SK-N-SH (cell line): ENCODE data around the gene KLK11.

ENCODE experiments used
- JUND ChIP-seq: IDR thresholded peaks from 2 replicates; pipeline ENCODE4 v1.4.0; 2012
- TF ChIP-seq, protein P1 (sequence below): fragments of 200-600 bp; sonication (generic); IDR thresholded peaks from 2 replicates; pipeline ENCODE4 v1.6.1; 2017; ENCODE audit warnings: antibody characterized with exemption, mild to moderate bottlenecking, moderate library complexity

- TF ChIP-seq, protein P1, sequence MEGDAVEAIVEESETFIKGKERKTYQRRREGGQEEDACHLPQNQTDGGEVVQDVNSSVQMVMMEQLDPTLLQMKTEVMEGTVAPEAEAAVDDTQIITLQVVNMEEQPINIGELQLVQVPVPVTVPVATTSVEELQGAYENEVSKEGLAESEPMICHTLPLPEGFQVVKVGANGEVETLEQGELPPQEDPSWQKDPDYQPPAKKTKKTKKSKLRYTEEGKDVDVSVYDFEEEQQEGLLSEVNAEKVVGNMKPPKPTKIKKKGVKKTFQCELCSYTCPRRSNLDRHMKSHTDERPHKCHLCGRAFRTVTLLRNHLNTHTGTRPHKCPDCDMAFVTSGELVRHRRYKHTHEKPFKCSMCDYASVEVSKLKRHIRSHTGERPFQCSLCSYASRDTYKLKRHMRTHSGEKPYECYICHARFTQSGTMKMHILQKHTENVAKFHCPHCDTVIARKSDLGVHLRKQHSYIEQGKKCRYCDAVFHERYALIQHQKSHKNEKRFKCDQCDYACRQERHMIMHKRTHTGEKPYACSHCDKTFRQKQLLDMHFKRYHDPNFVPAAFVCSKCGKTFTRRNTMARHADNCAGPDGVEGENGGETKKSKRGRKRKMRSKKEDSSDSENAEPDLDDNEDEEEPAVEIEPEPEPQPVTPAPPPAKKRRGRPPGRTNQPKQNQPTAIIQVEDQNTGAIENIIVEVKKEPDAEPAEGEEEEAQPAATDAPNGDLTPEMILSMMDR = no peak
- TF ChIP-seq JUND = no peak
Measured at GRCh38 chr19:51024924-51025323, 1.5 kb downstream of the KLK11 start.
